ENCODE data around the gene NAT16. TPM values are rescaled to one million over a fixed set of nuclear protein-coding genes. Genes with fewer than 3 reads are reported as not detected.

The NAT16 gene
- total and polyA plus RNA-seq, 2 of the 13 experiments (the other 11 are each of a cell fraction or from before 2014, with no cell fraction given): 0.04 TPM; not detected in 1

GRCh38 chr7:101126651-101127459 lies 53.2 kb downstream of the NAT16 start, which contains the start of gene SERPINE1 (continued):
- TF ChIP-seq ZBED4 (CRISPR knock-in tag; IDR thresholded peaks at IDR 0.05; ENCODE audit: borderline replicate concordance) (peak; percentile 27; the same call in 1 of the 2 replicates), ZNF788 (CRISPR knock-in tag; IDR thresholded peaks at IDR 0.05; ENCODE audit: borderline replicate concordance) (peak; percentile 83; the same call in 1 of the 2 replicates), ZNF282 (IDR thresholded peaks at IDR 0.05; ENCODE audit: partially characterized antibody) (no peak), FOXO4 (CRISPR knock-in tag; conservative IDR thresholded peaks at IDR 0.05) (no peak), HNF4A (CRISPR knock-in tag; IDR thresholded peaks at IDR 0.05) (peak; percentile 76), TCF12 (IDR thresholded peaks at IDR 0.05) (no peak), TCF12 (CRISPR knock-in tag; IDR thresholded peaks at IDR 0.05) (peak; percentile 97), EED (CRISPR knock-in tag; IDR thresholded peaks at IDR 0.05) (peak; percentile 20), ZNF382 (CRISPR knock-in tag; IDR thresholded peaks at IDR 0.05; ENCODE audit: borderline replicate concordance) (no peak), ZNF317 (CRISPR knock-in tag; IDR thresholded peaks at IDR 0.05) (peak; percentile 72; the same call in 1 of the 2 replicates), ZNF256 (CRISPR knock-in tag; conservative IDR thresholded peaks at IDR 0.05) (no peak), SMAD9 (CRISPR knock-in tag; IDR thresholded peaks at IDR 0.05) (no peak), ZSCAN25 (CRISPR knock-in tag; IDR thresholded peaks at IDR 0.05) (peak; percentile 31; the same call in 1 of the 2 replicates), ZNF335 (CRISPR knock-in tag; IDR thresholded peaks at IDR 0.05) (no peak), ZNF749 (CRISPR knock-in tag; IDR thresholded peaks at IDR 0.05; ENCODE audit: borderline replicate concordance) (no peak; the same call in 1 of the 2 replicates), SRY (CRISPR knock-in tag; IDR thresholded peaks at IDR 0.05) (peak; percentile 58), ZBTB20 (CRISPR knock-in tag; IDR thresholded peaks at IDR 0.05; ENCODE audit: borderline replicate concordance, low read depth) (peak; percentile 58; the same call in 1 of the 2 replicates), BATF2 (CRISPR knock-in tag; IDR thresholded peaks at IDR 0.05) (peak; percentile 58; the same call in 1 of the 2 replicates), ZNF883 (CRISPR knock-in tag; IDR thresholded peaks at IDR 0.05; ENCODE audit: not compliant biosample characterization) (no peak), AKAP8 (CRISPR knock-in tag; IDR thresholded peaks at IDR 0.05) (peak; percentile 93), ZNF691 (CRISPR knock-in tag; IDR thresholded peaks at IDR 0.05; ENCODE audit: borderline replicate concordance, low read depth) (peak; percentile 71; the same call in 1 of the 2 replicates), CCDC6 (CRISPR knock-in tag; IDR thresholded peaks at IDR 0.05) (no peak; the same call in 1 of the 2 replicates), ZNF230 (CRISPR knock-in tag; IDR thresholded peaks at IDR 0.05) (peak; percentile 89; the same call in 1 of the 2 replicates)
